Activated T-helper 2 cell treated with anti-CD3 and anti-CD28 coated beads, Interferon-gamma antibody, Interleukin-2, Interleukin-4, amounts not matched to agents 10 μg/mL and 5 μg/mL and 100 μg/mL, durations not matched to agents 14 hours and 24 hours and 36 hours (primary cell): Measurements from ENCODE around the gene VTA1. TPM values are rescaled to one million over a fixed set of nuclear protein-coding genes. Genes with fewer than 3 reads are reported as not detected.

ENCODE experiments used
- DNase-seq: peaks from one replicate; pipeline ENCODE4 v3.0.0; 2021; ENCODE audit warnings: low spot score
- H3K27ac Mint-ChIP-seq: one replicate; pipeline ENCODE4 v1.8.0; 2021; ENCODE audit warnings: mixed read lengths
- H3K27me3 Mint-ChIP-seq: one replicate; pipeline ENCODE4 v1.8.0; 2021; ENCODE audit warnings: low read depth, mixed read lengths
- H3K36me3 Mint-ChIP-seq: one replicate; pipeline ENCODE4 v1.8.0; 2021; ENCODE audit warnings: low read depth, mixed read lengths
- H3K4me1 Mint-ChIP-seq: one replicate; pipeline ENCODE4 v1.8.0; 2021; ENCODE audit warnings: low read depth, mixed read lengths
- H3K4me3 Mint-ChIP-seq: one replicate; pipeline ENCODE4 v1.8.0; 2021; ENCODE audit warnings: low read depth, mild to moderate bottlenecking, moderate library complexity, mixed read lengths
- H3K9me3 Mint-ChIP-seq: one replicate; pipeline ENCODE4 v1.8.0; 2021; ENCODE audit warnings: mixed read lengths
- intact Hi-C: fragments of 100-400 bp; cut with micrococcal nuclease; formaldehyde crosslinking; loops from one replicate; pipeline ENCODE4 v1.15.1; 2023
- total RNA-seq: library from RNA; stranded (reverse); gene quantifications from 2 replicates; pipeline ENCODE4 v1.2.3, GENCODE V29; 2022

VTA1 gene
- total RNA-seq, 1 donor from 2014 or later, result 49.5 TPM

- Mint-ChIP-seq H3K4me3 (no peak overlapping the region), H3K36me3 (no peaks in the 10 kb centered on the region), H3K4me1 (no peaks in the 10 kb centered on the region), H3K27ac (no peak overlapping the region), H3K9me3 (no peaks in the 10 kb centered on the region), H3K27me3 (peaks cover 4% of the 10 kb centered on the region)
- intact Hi-C loops, result no loop called here
- no peak for DNase-seq
These were observed 113.7 kb downstream of the VTA1 start for GRCh38 chr6:142260748-142261147.

- Mint-ChIP-seq H3K4me1 (no peaks in the 10 kb centered on the region), H3K4me3 (no peak overlapping the region), H3K27ac (no peak overlapping the region), H3K9me3 (no peaks in the 10 kb centered on the region), H3K36me3 (no peaks in the 10 kb centered on the region), H3K27me3 (peaks cover 4% of the 10 kb centered on the region)
- intact Hi-C loops, result no loop called here
- DNase-seq, result no peak
These were observed 115.2 kb downstream of the VTA1 start for GRCh38 chr6:142262231-142262630.

DNA sequence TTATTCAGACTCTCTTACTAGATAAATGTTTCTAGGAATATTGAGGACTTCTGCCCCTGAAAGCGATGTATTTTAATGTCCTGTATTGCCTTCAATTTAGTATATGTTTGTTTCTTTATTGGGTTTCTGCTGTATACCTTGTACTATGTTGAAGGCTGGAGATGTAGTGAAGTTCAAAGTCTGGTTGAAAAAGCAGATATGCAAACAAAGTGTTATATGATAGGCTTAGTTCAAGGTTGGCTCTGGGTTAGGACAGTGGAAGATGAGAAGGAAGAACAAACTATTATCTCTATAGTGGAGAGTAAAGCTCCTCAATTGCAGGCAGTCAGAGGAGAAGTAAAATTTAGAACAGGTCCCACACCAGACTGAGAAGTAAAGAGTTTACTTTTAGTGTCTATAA, 118.4 kb downstream of the VTA1 start:
- Mint-ChIP-seq H3K27me3 (peaks cover 4% of the 10 kb centered on the region), H3K27ac (no peak overlapping the region), H3K9me3 (no peaks in the 10 kb centered on the region), H3K4me3 (no peak overlapping the region), H3K4me1 (no peaks in the 10 kb centered on the region), H3K36me3 (no peaks in the 10 kb centered on the region)
- no peak for DNase-seq
- intact Hi-C loops, result no loop called here

- H3K9me3 Mint-ChIP-seq, result no peaks in the 10 kb centered on the region
- no peaks in the 10 kb centered on the region for H3K4me1 Mint-ChIP-seq
- intact Hi-C loops, result no loop called here
- no peaks in the 10 kb centered on the region for H3K36me3 Mint-ChIP-seq
- DNase-seq, result no peak
- H3K4me3 Mint-ChIP-seq, result no peak overlapping the region
- H3K27ac Mint-ChIP-seq, result no peak overlapping the region
- H3K27me3 Mint-ChIP-seq, result peaks cover 2% of the 10 kb centered on the region
These were observed 119.0 kb downstream of the VTA1 start for GRCh38 chr6:142266060-142266459.

DNA sequence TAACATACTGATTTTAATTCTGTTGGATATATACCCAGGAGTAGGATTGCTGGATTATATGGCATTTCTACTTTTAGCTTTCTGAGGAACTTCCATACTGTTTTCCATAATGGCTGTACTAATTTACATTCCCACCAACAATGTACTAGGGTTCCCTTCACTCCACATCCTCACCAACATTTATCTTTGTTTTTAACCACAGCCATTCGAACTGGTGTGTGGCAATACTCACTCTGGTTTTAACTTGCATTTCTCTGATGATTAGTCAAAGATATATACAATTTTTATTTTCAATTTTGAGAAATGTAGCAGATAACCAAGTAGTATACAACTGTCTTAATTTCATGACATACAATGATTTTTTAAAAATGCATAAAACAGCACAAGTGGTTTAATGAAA, 124.4 kb downstream of the VTA1 start:
- DNase-seq, result no peak
- H3K27me3 Mint-ChIP-seq, result peaks cover 2% of the 10 kb centered on the region
- intact Hi-C loops, result no loop called here
- no peak overlapping the region for H3K4me3 Mint-ChIP-seq
- H3K36me3 Mint-ChIP-seq, result no peaks in the 10 kb centered on the region
- H3K9me3 Mint-ChIP-seq, result no peaks in the 10 kb centered on the region
- H3K4me1 Mint-ChIP-seq, result no peaks in the 10 kb centered on the region
- no peak overlapping the region for H3K27ac Mint-ChIP-seq

Other genes with a start within 250 kb of the VTA1 start
- gene GJE1, start 14.3 kb upstream of the VTA1 start, total RNA-seq, result not detected in 2 replicates
- not detected in 2 replicates for gene NMBR, start 141 bp upstream of the VTA1 start, total RNA-seq
- 0.07 TPM in 1 of 2 replicates, not detected in the other for gene ADGRG6, start 154.7 kb downstream of the VTA1 start, total RNA-seq